Naive B cell (primary cell): ENCODE measurements around the gene DCBLD1. TPM values are rescaled to one million over a fixed set of nuclear protein-coding genes. Genes with fewer than 3 reads are reported as not detected.

Experiments used
- ATAC-seq, 2 donors: fragments of 150-1000 bp; cut with Tn5 transposase; 2 replicates each; pipeline ENCODE4 v1.10.0; 2021; ENCODE audit warnings: low read depth in 2 of 2, mild to moderate bottlenecking in 2 of 2, moderate library complexity in 2 of 2
- DNase-seq: peaks from one replicate; pipeline ENCODE4 v3.0.0; 2022
- H3K27ac Mint-ChIP-seq, 6 donors: one replicate each; pipeline ENCODE4 v1.8.0; 2020 to 2022; ENCODE audit warnings: mild to moderate bottlenecking in 6 of 6, mixed read lengths in 6 of 6, moderate library complexity in 5 of 6, inconsistent platforms in 2 of 6
- H3K27me3 Mint-ChIP-seq, 3 donors: one replicate each; pipeline ENCODE4 v1.8.0; 2021 to 2022; ENCODE audit warnings: mixed read lengths in 3 of 3, mild to moderate bottlenecking in 1 of 3
- H3K36me3 Mint-ChIP-seq, 2 donors: one replicate each; pipeline ENCODE4 v1.8.0; 2020 to 2022; ENCODE audit warnings: mixed read lengths in 2 of 2, inconsistent platforms in 1 of 2, mild to moderate bottlenecking in 1 of 2
- H3K4me1 Mint-ChIP-seq, 3 donors: one replicate each; pipeline ENCODE4 v1.8.0; 2020 to 2022; ENCODE audit warnings: mixed read lengths in 3 of 3, inconsistent platforms in 1 of 3, mild to moderate bottlenecking in 1 of 3, moderate library complexity in 1 of 3
- H3K4me3 Mint-ChIP-seq, 8 donors: one replicate each; pipeline ENCODE4 v1.8.0; 2020 to 2022; ENCODE audit warnings: mild to moderate bottlenecking in 8 of 8, mixed read lengths in 8 of 8, moderate library complexity in 8 of 8, inconsistent platforms in 2 of 8
- H3K9me3 Mint-ChIP-seq, 7 donors: one replicate each; pipeline ENCODE4 v1.8.0; 2020 to 2022; ENCODE audit warnings: mixed read lengths in 7 of 7, mild to moderate bottlenecking in 5 of 7, inconsistent platforms in 2 of 7, moderate library complexity in 1 of 7
- polyA plus RNA-seq, 6 donors: library from polyadenylated mRNA; unstranded; fragments of 300-500 nt; fragmentation: Illumina TruSeq; gene quantifications; one replicate each; pipeline ENCODE4 v1.2.3, GENCODE V29; 2021; ENCODE audit warnings: low read depth in 6 of 6

Gene DCBLD1
- polyA plus RNA-seq, 6 donors from 2014 or later: 0.23 to 0.65 (median 0.34) TPM; not detected in 3

DNA sequence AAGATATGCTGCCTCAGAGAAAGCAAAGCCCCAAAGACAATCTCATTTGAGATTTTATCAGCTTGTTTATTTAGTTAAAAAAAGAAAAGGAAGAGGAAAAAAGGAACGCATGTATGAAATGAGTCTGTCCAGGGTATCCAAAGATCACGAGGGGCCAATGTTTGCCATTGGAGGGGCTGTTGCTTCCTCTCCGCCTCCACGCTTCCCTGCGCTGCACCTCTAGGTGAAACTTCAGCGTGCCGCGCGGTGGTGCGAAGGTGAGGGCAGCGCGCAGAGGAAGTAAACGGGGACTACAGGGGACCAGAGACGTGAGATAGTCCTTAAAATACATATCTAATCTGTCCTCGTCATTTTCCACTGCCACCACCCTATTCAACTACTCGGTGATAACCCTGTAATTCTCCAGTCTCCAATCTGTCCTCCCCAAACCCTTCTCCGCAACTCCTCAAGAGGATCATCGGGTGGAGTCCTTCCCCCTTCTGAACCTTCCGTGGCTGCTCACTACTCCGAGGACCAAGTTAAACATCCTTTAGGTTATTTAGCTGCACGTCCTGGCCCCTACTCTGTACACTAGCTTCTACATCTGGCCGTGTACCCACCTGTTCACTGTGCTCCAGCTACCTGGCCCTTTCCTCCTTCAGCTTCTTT, 1.1 kb upstream of the DCBLD1 start:
- H3K9me3 Mint-ChIP-seq: no peaks in the 10 kb centered on the region
- DNase-seq (peak; percentile 3), ATAC-seq (peak; percentile 16 to 31)
- peaks cover 25 to 60% (median 32%) of the 10 kb centered on the region in 3 donors for H3K27me3 Mint-ChIP-seq
- peaks cover 16 to 22% (median 17%) of the 10 kb centered on the region in 3 donors for H3K4me1 Mint-ChIP-seq
- H3K36me3 Mint-ChIP-seq: no peaks in the 10 kb centered on the region
- peak overlapping the region in 1 of 6 donors; percentile 91 for H3K27ac Mint-ChIP-seq
- peak overlapping the region; percentile 62 to 92 (median 80) for H3K4me3 Mint-ChIP-seq

DNA sequence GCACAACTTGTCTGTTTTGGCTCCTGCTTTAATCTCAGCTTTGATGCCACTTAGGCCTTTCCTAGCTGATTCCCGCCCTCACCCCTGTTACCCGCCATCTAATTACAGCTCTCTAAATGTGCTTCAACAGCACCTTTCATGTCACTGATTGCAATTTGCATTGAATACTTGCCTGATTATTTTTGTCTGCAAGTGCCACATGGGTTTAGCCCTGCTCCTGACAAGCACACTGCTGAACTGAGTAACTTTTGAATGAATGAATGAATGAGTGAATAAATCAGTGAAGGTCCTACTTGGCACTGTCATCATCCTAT, 591 bp upstream of the DCBLD1 start:
- DNase-seq (peak; percentile 0), ATAC-seq (peak in 1 of 2 donors; percentile 3)
- Mint-ChIP-seq H3K27ac (peak overlapping the region in 1 of 6 donors; percentile 91), H3K27me3 (peaks cover 30 to 62% (median 36%) of the 10 kb centered on the region in 3 donors), H3K4me1 (peaks cover 16 to 22% (median 17%) of the 10 kb centered on the region in 3 donors), H3K4me3 (peak overlapping the region; percentile 62 to 92 (median 80)), H3K9me3 (no peaks in the 10 kb centered on the region), H3K36me3 (no peaks in the 10 kb centered on the region)

DNA sequence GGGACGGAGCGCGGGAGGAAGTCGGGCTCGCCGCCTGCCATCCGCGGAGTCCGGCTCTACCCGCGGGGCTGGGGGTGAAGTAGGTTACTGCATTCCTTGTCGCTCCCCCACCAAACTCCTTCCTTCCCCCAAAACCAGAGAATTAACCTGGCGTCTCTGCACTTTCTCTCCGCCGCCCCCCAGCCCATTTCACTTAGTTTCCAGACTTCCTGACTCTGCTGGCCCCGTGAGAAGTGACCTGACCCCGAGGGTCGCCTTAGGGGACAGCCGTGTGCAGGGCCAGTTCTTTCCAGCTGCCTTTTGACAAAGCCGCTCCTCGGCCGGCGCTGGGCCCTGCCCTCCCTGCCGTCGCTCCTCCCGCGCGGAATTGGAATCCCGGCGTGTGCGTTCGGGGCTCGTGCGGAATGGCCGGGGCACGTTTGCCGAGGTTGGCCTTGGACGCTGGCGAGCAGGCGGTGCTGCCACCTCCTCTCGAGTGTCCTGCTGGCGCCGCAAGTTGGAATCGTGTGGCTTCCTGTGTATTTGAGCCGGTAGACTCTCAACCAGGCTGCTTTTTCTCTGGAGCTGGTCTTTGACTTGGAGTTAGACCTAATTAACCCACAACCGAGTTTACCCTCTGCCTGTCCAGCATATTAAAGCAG, 650 bp downstream of the DCBLD1 start:
- H3K27ac Mint-ChIP-seq: peak overlapping the region in 1 of 6 donors; percentile 49

DNA sequence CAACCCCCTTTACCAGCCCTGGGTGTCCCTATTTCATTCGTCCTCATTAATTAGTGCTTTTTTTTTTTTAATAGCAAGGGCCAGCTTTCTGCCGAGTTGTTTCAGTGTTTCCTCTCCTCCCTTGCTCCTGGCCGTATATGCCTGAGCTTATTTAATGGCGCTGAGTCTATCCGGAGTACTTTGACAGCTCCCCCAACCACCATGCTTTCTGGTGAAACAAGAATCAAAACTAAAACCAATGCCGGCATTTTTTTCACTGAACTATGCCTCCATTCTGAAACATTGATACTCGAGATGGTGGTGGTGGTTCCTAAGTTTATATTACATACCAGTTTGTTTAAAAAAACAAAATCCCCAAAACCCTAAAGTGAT, 1.2 kb downstream of the DCBLD1 start:
- no peak for DNase-seq
- Mint-ChIP-seq H3K36me3 (no peaks in the 10 kb centered on the region), H3K9me3 (no peaks in the 10 kb centered on the region), H3K4me3 (peak overlapping the region; percentile 86 to 95 (median 91)), H3K4me1 (peaks cover 16 to 22% (median 17%) of the 10 kb centered on the region in 3 donors), H3K27me3 (peaks cover 40 to 60% (median 50%) of the 10 kb centered on the region in 3 donors), H3K27ac (peak overlapping the region in 2 of 6 donors; percentile 12 to 44)
- ATAC-seq: peak in 1 of 2 donors; percentile 10

More for the DNA sequence above, 650 bp downstream of the DCBLD1 start:
- Mint-ChIP-seq H3K4me1 (peaks cover 16 to 22% (median 17%) of the 10 kb centered on the region in 3 donors), H3K4me3 (peak overlapping the region; percentile 86 to 95 (median 91)), H3K36me3 (no peaks in the 10 kb centered on the region), H3K27me3 (peaks cover 42 to 63% (median 49%) of the 10 kb centered on the region in 3 donors), H3K9me3 (no peaks in the 10 kb centered on the region)
- ATAC-seq: no peak
- peak; percentile 8 for DNase-seq

DNA sequence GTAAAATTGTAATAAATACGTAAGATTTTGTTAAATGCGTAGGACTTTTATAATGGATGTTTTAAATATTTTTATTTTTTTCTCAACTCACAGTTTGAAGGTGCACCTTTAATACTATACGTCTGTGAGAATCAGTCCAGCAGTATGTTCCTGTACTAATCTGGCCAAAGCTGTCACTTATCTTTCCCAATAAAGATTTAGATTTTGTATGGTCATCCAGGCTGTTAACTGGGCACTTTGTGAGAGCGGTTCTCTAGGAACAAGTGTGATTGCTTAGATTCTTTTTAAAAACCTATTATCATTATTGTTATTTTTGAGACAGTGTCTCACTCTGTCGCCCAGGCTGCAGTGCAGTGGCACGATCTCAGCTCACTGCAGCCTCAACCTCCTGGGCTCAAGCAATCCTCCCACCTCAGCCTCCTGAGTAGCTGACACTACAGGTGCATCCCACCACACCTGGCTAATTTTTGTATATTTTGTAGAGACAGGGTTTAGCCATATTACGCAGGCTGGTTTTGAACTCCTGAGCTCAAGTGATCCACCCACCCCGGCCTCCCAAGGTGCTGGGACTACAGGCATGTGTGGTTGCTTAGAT, 1.7 kb downstream of the DCBLD1 start:
- Mint-ChIP-seq H3K36me3 (no peaks in the 10 kb centered on the region), H3K4me1 (peaks cover 16 to 22% (median 17%) of the 10 kb centered on the region in 3 donors), H3K27ac (no peak overlapping the region), H3K9me3 (no peaks in the 10 kb centered on the region), H3K4me3 (peak overlapping the region; percentile 54 to 95 (median 91)), H3K27me3 (peaks cover 38 to 55% (median 50%) of the 10 kb centered on the region in 3 donors)
- ATAC-seq (no peak), DNase-seq (no peak)

DNA sequence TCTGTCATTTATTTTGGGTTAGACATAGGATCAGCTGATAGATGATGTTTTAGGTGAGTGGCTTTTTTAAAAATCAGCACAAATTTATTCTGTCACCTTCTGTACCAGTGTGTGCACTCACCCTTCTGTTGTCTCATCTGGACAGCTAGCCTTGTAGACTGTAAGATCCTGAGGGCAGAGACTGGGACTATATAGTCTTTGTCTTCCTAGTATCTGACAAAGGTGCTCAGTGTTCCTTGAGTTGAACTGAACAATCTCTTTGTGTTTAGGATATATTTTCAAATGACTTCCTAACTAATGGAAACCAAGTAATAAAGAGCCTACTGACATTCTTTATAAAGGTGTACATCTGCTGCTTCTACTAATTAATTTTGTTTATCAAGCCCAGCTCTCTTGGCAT, 3.0 kb downstream of the DCBLD1 start:
- H3K27me3 Mint-ChIP-seq: peaks cover 38 to 49% (median 48%) of the 10 kb centered on the region in 3 donors
- no peaks in the 10 kb centered on the region for H3K9me3 Mint-ChIP-seq
- H3K36me3 Mint-ChIP-seq: no peaks in the 10 kb centered on the region
- H3K4me3 Mint-ChIP-seq: peak overlapping the region in 1 of 8 donors; percentile 86
- H3K27ac Mint-ChIP-seq: no peak overlapping the region
- no peak for DNase-seq
- H3K4me1 Mint-ChIP-seq: peaks cover 16 to 22% (median 17%) of the 10 kb centered on the region in 3 donors
- ATAC-seq: no peak

DNA sequence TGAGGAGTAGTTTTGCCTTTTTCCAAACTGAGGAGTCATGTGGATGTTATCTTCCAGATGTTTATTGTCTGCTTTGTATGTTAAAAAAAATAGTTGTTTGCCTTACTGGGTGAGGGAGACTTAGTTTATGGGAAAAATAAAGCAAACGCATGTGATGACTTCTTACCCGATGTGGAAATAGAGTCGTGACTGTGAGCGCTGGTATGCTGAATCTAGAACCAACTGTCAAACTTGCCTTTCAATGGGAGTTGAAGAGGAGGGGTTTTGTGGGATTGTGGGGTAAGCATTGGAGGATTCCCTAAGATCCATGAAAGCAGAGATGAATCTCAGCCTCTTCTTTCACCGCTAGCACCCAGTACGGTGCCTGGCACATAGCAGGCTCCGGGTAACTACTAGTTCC, 5.3 kb downstream of the DCBLD1 start:
- DNase-seq (no peak), ATAC-seq (no peak)
- no peaks in the 10 kb centered on the region for H3K36me3 Mint-ChIP-seq
- no peak overlapping the region for H3K27ac Mint-ChIP-seq
- peaks cover 4 to 10% (median 6%) of the 10 kb centered on the region in 3 donors for H3K4me1 Mint-ChIP-seq
- H3K9me3 Mint-ChIP-seq: no peaks in the 10 kb centered on the region
- H3K4me3 Mint-ChIP-seq: no peak overlapping the region
- H3K27me3 Mint-ChIP-seq: peaks cover 31 to 35% (median 32%) of the 10 kb centered on the region in 3 donors

DNA sequence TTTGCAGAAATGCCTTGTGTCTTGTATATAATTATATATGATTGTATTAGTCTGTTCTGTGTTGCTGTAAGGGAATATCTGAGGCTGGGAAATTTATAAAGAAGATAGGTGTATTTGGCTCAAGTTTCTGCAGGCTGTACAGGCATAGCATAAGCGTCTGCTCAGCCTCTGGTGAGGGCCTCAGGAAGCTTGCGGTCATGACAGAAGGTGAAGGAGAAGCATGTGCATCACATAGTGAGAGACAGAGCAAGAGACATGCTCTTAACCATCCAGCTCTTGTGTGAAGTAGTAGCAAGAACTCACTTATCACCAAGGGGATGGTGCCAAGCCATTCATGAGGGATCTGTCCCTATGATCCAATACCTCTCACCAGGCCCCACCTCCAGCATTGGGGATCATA, 6.5 kb downstream of the DCBLD1 start:
- no peaks in the 10 kb centered on the region for H3K36me3 Mint-ChIP-seq
- H3K9me3 Mint-ChIP-seq: no peaks in the 10 kb centered on the region
- H3K27me3 Mint-ChIP-seq: peaks cover 27 to 32% (median 31%) of the 10 kb centered on the region in 3 donors
- no peak overlapping the region for H3K4me3 Mint-ChIP-seq
- no peak for ATAC-seq
- H3K4me1 Mint-ChIP-seq: no peaks in the 10 kb centered on the region
- no peak overlapping the region for H3K27ac Mint-ChIP-seq
- no peak for DNase-seq

DNA sequence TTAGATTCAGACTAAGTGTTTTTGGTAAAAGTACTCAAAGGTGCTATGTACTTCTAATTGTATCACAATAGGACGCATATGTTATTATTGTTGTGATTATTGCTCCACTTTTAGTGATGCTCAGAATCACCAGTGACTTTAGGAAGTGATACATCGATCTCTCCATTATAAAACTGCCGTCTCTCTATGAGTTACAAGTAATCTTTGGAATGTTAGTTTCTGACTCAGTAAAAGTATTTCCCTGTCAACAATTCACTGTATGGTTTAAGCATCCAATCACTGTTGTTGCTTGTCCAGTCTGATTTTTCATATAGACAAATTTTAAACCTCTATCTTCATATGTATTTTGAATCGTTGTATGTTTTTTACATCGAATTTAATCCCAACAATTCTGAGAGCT, 9.4 kb downstream of the DCBLD1 start:
- H3K9me3 Mint-ChIP-seq: no peaks in the 10 kb centered on the region
- no peaks in the 10 kb centered on the region for H3K4me1 Mint-ChIP-seq
- no peak for ATAC-seq
- no peak overlapping the region for H3K4me3 Mint-ChIP-seq
- DNase-seq: no peak
- peaks cover 11 to 23% (median 13%) of the 10 kb centered on the region in 3 donors for H3K27me3 Mint-ChIP-seq
- H3K36me3 Mint-ChIP-seq: no peaks in the 10 kb centered on the region
- no peak overlapping the region for H3K27ac Mint-ChIP-seq

DNA sequence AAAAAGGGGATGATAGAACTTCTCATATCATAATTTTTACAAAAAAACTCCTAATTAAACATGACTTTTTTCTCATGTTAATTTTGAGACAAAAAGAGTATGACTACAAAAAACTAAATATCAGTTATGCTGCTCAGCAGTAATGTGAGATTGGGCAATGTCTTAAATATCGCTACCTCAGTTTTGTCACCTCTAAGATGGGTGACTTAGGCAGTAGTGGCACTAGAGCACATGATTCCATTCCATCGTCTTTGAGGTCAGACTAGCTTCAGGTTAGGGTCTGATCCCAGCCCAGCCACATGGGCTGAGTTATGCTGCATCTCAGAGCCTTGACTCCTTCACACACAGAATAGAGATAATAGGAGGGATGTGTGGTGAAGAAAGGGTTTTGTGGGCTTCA, 11.0 kb downstream of the DCBLD1 start:
- H3K4me1 Mint-ChIP-seq: no peaks in the 10 kb centered on the region
- DNase-seq: no peak
- peaks cover 0 to 12% (median 0%) of the 10 kb centered on the region in 3 donors for H3K27me3 Mint-ChIP-seq
- H3K9me3 Mint-ChIP-seq: no peaks in the 10 kb centered on the region
- no peak overlapping the region for H3K4me3 Mint-ChIP-seq
- ATAC-seq: no peak
- no peak overlapping the region for H3K27ac Mint-ChIP-seq
- no peaks in the 10 kb centered on the region for H3K36me3 Mint-ChIP-seq

DNA sequence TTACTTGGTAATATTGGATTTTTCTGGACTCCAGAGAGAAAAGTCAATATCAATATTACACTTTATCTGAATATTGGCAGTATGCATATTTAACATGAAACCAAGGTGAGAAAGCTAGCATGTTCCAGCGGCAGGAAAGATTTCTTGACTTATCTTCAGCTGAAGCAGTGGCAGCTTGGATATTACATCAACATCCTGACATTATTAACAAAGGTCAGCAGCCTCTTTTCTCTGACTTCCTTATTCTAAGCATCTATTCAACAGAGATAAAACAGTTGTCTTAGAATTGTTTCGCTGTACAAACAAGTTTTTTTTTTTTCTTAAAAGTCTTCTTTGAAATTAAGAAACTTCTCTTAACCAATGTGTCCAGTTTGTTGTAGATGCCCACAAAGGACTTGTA, 11.8 kb downstream of the DCBLD1 start:
- Mint-ChIP-seq H3K36me3 (no peaks in the 10 kb centered on the region), H3K27me3 (peaks cover 0 to 12% (median 0%) of the 10 kb centered on the region in 3 donors), H3K4me1 (no peaks in the 10 kb centered on the region), H3K4me3 (no peak overlapping the region), H3K27ac (no peak overlapping the region), H3K9me3 (no peaks in the 10 kb centered on the region)
- no peak for DNase-seq
- no peak for ATAC-seq

DNA sequence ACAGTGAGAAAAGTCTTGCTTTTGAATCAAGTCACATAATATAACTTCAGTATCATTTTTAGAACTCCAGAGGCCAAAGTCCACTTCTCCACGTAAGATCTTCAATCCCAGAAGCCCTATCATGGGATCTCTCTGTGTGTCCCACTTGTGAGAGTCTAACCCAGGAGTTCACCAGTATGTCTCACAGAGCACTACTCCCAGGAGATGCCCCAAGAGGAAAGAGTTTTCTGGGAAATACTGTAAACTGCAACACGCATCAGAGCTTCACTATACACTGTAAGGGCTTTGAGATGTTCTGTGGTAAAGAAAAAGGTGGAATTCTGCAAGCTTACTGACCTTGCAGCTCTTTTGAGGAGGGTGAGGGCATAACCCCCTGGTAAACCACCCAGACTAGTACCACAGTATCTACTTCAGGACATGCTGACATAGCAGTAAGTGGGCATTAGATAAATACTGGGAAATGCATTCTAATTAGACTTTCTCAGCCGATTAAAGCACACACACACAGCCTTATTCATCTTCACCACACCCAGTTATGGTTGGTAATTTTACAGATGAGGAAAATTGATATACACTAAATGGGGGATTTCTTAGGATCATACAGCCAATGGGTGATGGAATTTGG, 12.3 kb downstream of the DCBLD1 start:
- Mint-ChIP-seq H3K4me3 (no peak overlapping the region), H3K9me3 (no peaks in the 10 kb centered on the region), H3K4me1 (no peaks in the 10 kb centered on the region), H3K27me3 (peaks cover 0 to 12% (median 0%) of the 10 kb centered on the region in 3 donors), H3K36me3 (no peaks in the 10 kb centered on the region), H3K27ac (no peak overlapping the region)
- DNase-seq: no peak
- ATAC-seq: no peak

DNA sequence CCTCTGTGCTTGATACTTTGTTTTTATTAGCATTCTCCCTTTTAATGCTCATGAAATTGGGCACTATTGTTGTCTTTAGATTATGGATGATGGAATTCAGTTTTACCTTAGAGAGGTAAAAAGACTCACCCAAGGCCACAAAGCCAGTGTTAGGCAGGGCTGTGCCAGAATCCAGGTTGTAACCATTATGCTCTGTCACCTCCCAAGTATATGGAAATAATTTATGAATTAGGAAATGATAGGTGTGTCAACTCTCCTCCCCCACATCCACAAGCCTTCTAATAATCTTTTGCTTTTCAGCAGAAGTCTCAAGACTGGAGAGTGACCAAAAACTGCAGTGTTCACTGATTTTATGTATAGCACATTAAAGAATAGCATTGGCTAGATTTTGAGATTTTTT, 13.0 kb downstream of the DCBLD1 start:
- no peak for ATAC-seq
- Mint-ChIP-seq H3K9me3 (no peaks in the 10 kb centered on the region), H3K4me1 (no peaks in the 10 kb centered on the region), H3K27ac (no peak overlapping the region), H3K27me3 (peaks cover 0 to 12% (median 0%) of the 10 kb centered on the region in 3 donors), H3K4me3 (no peak overlapping the region), H3K36me3 (no peaks in the 10 kb centered on the region)
- DNase-seq: no peak
